ENCODE data around the gene PMEPA1.
A peak's percentile ranks its signal among the peaks of the same experiment; 100 is the strongest.

Gene PMEPA1, protein sequence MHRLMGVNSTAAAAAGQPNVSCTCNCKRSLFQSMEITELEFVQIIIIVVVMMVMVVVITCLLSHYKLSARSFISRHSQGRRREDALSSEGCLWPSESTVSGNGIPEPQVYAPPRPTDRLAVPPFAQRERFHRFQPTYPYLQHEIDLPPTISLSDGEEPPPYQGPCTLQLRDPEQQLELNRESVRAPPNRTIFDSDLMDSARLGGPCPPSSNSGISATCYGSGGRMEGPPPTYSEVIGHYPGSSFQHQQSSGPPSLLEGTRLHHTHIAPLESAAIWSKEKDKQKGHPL

DNA sequence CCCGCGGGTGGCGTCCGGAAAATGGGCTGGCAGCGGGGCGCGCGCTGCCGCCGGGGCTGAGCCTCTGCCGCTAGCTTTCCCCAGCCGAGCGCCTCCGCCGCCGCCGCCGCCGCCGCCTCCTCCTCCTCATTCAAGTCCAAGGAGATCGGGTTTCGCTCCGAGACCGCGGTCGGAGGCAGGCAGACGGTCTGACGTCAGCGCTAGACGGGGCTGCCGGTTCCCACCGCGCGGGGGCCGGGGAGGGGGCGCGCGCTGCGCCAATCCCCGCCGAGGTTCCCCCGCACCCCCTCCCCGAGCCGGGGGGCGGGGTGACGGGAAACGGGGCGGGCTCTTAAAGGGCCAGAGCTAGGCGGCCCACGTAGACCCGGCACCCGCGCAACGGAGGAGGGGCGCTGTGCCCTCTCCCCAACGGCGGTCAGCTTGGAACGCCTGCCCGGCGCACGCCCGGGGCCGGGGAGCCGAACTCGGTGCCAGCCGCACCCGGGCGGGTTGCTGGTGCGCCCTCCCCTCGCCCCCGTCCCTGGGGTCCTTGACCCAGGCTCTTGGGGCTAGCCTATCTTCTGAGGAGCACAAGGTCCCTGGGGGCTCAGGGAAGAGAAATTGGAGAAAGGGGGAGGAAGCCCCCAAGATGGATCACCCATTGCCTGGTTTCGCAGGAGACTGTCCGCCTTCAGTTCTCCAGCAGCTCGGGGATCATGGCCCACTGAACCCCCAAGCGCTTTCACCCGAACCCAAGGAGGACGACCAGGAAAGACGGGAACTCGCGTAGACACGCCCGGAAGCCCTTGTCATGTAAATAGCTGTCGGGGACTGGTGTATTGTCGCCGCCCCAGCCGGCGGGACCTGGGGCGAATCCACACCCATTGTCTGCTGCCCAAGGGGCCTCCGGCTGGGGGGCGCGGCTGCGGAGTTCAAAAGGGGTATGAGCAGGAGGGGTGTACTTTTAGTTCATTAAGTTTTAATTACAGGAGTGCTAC is at the start of gene PMEPA1:
PMEPA1 (minus strand) TSS at position 193 of the 977 bp plus-strand sequence. CDS start 433 bp downstream, outside the sequence.
- peak; percentile 81 to 82 (median 81) for DNase-seq (ENCODE audit: low read depth in 3 of 3)

DNA sequence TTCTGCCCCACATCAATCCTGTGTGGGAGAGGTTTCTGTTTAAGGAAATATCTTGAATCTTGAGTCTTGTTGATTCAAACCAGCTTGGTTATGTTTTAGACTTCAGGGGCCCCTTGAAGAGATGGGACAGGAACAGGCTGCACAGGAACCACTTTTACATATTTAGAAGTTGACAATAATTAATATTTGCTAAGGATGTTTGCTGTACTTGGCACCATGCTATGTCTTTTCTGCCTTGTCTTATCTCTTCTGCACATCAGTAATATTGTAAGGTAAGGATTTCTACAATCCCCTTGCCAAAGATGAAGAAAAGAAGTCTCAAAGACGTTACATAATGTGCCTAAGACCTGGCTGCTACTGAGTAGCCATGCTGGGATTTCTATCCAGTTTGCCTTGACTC is 48.0 kb upstream of the PMEPA1 start:
- no peak for DNase-seq (ENCODE audit: low read depth in 3 of 3)

DNA sequence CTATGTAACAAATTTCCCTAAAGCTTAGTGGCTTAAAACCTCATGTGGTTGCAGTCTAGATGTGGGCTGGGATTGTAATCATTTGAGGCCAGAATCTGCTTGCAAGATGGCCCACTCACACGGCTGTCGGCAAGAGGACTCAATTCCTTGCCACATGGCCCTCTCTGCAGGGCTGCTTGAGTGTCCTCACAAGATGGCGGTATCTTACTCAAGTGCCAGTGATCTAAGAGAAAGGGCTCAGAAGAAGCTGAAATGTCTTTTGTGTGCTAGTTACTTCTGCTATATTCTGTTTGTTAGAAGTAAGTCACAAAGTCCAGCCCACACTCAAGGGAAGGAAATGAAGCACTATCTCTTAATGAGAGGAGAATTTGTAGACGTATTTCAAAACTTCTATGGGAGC is 47.1 kb upstream of the PMEPA1 start:
- DNase-seq (ENCODE audit: low read depth in 3 of 3), result no peak

DNA sequence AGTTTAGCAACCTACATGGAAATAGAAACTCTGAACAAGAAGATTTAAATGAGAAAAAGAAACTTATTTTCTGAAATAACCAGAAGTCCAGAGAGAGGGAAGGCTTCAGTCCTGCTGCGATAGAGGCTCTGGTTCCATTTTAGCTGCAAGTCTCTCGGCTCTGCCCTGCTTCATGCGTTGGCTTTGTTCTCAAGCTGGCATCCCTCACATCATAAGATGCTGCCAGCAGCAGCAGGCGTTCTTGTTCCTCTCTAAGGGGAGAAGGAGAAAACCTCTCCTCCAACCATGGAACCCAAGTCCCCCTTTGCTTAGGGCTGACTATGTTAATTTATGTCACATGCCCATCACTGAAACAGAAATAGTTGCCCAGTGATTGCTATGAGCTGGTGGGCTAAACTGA is 46.4 kb upstream of the PMEPA1 start:
- DNase-seq (ENCODE audit: low read depth in 3 of 3), result no peak

DNA sequence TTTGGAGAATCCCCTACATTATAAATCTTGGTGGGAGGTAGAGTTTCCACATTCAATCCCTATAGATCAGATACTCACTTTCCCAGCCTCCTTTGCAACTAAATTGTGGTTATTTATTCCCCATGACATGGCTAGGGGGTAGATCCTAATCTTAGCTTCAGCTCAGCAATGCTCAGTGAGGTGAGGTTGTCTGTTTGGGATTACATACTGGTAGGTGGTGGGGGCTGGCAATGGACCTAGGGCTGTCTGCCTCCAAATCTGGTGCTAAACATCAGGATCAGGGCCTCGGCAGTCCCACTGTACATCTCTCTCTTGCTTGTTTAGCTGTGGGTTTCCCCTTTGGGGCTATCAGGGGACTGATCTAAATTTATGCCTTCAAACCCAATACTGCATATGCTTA is 45.8 kb upstream of the PMEPA1 start:
- DNase-seq (ENCODE audit: low read depth in 3 of 3), result no peak

DNA sequence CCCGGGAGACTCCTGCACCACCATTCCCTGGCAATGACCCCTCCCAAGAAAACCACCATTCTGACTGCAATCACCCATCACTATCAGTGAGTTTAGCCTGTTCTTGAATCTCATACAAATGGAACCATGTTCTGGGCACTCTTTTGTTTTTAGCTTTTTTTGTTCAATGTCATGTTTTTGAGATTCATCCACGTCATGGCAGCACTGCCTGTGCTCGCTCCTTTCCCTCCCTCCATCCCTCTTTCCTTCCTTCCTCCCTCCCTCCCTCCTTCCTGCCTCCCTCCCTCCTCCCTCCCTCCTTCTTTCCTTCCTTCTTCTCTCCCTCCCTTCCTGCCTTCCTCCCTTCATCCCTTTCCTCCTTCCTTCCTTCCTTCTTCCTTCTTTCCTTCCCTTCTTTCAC is 44.4 kb upstream of the PMEPA1 start:
- no peak for DNase-seq (ENCODE audit: low read depth in 3 of 3)

DNA sequence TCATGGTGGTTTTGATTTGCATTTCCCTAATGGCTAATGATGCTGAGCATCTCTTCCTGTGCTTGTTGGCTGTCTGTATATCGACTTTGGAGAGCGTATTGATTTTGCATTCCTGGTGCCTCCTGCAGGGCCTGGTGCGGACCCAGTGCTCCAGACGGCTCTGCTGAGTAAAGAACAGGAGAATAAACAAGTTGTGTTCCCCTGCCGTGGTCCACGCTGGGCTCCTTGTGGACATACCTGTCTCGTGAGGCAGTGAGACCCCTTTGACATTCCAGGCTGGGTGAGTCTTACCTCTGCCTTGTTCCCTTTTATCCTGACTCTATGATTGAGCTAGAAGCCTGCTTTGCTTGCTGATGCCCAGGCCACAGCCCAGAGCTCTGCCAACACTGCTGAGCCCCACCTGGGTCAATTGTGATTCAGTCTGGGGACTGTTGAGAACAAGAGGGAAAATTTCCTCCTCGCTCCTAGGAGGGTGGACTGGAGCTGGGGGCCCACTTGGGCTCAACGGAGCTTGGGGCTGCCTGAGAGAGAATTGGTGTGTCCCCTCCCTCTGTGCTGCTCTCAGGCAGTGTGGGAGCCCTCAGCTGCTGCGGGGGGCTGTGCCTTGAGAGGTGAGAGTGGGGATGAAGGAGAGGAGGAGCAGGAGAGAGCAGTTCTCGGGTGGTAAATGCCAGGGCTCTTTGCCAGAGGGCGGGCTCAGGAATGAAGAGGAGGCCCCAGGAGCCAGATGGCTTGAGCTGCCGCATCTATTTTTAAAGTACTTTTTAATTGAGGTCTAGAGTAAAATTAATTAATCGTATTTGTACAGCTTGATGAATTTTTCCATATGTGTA is 43.7 kb upstream of the PMEPA1 start:
- no peak for DNase-seq (ENCODE audit: low read depth in 3 of 3)

DNA sequence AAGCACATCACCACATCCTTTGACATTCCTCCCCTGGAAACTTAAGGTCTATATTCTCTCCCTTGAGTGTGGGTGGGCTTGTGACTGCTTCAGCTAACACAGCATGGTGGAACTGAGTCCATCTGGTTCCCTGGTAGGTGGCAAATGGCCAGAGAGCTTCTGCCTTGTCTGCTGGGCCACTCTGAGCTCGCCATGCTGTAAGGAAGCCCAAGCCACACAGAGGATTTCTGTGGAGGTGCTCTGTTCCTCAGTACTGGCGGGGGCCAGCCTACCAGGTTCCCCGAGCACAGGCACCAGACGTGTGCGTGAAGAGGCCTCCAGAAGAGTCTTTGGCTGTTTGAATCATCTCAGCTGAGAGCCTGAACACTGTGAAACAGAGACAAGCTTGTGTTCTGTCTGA is 41.6 kb upstream of the PMEPA1 start:
- DNase-seq (ENCODE audit: low read depth in 3 of 3), result no peak

- DNase-seq (ENCODE audit: low read depth in 3 of 3), result no peak
These were observed 40.1 kb upstream of the PMEPA1 start for GRCh38 chr20:57749869-57750268.

DNA sequence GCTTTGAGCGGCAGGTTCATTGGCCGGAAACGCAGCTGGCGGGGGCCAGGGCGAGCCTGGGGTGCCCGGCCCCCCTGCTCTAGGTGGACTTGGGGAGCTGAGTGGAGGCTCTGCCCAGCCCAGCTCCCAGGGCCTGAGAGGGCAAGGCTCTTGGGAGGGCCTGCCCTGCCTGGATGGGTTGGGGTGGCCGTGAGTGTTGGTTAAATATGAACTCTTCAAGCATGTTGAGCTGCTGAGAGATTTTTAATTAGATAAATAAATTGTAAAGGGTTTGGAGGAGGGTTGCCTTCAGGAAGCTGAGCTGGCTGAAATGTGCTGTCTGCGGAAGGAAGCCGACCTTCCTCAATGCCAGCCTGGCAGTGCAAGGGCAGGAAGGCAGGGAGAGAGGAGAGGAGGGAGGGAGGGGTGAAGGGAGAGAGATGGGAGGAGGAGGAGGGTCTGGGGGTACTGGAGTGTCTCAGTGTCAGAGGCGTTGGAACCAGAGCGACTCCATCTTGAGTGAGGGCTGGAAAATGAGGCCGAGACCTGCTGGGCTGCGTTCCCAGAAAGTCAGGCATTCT is 39.4 kb upstream of the PMEPA1 start:
- no peak for DNase-seq (ENCODE audit: low read depth in 3 of 3)

- DNase-seq (ENCODE audit: low read depth in 3 of 3), result peak; percentile 11 to 34 (median 24)
These were observed 38.9 kb upstream of the PMEPA1 start for GRCh38 chr20:57748601-57749130.

GRCh38 chr20:57747861-57748481 is 38.2 kb upstream of the PMEPA1 start:
- DNase-seq (ENCODE audit: low read depth in 3 of 3), result no peak

GRCh38 chr20:57746832-57747404 is 37.1 kb upstream of the PMEPA1 start:
- DNase-seq (ENCODE audit: low read depth in 3 of 3), result no peak

GRCh38 chr20:57746201-57746600 is 36.4 kb upstream of the PMEPA1 start:
- DNase-seq (ENCODE audit: low read depth in 3 of 3), result no peak

DNA sequence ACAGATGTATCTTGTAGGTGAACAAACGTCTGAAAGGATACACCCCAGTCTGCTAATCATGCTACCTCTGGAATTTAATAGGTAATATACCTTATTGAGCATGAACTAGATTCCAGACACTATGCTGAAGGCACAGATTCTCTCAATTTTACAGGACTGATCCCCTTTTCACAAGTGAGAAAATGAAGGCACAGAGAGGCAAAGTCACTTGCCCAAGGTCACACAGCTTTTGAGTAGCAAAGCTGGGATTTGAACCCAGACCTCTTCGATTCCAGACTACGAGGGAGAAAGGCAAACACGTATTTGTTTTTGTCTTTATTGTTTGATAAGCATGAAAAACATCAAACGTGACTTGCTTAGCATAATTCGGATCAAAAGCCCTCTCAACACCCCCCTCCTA is 34.4 kb upstream of the PMEPA1 start:
- DNase-seq (ENCODE audit: low read depth in 3 of 3), result no peak

- no peak for DNase-seq (ENCODE audit: low read depth in 3 of 3)
These were observed 33.8 kb upstream of the PMEPA1 start for GRCh38 chr20:57743450-57744095.

DNA sequence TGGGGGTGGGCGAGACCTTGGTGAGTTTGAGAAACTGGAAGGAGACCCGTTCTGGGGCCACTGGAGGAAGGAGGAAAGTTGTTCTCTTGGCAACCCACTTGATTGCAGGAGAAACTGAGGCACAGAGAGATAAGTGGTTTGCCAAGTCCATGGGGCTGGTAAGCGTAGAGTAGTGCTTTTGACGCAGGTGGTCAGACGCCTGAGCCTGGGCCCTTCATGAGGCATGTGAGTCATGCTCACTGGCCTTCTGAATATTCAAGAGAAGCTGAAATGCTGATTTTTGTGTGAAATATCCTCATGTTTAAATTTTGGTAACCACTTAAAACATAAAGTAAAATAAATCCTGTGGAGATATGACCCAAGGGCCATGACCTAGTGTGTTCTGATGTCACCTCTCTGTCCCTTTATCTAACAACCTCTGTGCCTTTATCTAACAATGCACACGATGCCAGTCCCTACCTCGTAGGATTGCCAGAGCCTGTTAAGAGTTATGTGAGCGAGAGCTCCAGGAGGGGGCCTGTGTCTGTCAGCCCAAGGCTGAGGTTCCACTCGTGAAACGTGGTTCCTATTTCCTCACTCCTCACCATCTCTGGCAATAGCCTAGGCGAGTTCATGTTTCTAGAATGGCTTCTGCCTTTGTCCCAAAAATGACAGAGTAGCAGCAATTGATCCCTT is 32.8 kb upstream of the PMEPA1 start:
- DNase-seq (ENCODE audit: low read depth in 3 of 3), result no peak

GRCh38 chr20:57738484-57738883 is 28.7 kb upstream of the PMEPA1 start:
- DNase-seq (ENCODE audit: low read depth in 3 of 3), result no peak

DNA sequence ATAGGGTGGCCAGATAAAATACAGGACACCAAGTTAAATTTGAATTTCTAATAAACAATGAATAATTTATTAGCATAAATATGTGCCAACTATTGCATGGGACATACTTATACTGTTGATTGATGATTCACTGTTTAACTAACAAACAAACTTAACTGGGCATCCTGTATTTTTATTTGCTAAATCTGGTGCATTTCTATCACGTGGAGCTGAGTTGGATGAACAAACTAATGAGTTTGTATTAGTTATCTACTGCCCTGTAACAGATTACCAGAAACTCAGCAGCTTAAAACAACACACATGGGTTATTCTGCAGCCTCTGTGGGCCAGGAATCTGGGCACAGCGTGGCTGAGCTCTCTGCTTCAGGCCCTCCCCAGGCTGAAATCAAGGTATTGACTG is 28.2 kb upstream of the PMEPA1 start:
- no peak for DNase-seq (ENCODE audit: low read depth in 3 of 3)

GRCh38 chr20:57737349-57737748 is 27.5 kb upstream of the PMEPA1 start:
- no peak for DNase-seq (ENCODE audit: low read depth in 3 of 3)
